ENCODE results near the gene CDC73.

- TF ChIP-seq FOXK2 (IDR thresholded peaks at IDR 0.05) = no peak
- no peak for TF ChIP-seq ARNT (IDR thresholded peaks at IDR 0.05)
These were observed 134.2 kb downstream of the CDC73 start for GRCh38 chr1:193256019-193256418.

Data from HEK293T (cell line).